HEK293 (cell line): ENCODE data around the gene PMEL.

ENCODE experiments used
- CTCF ChIA-PET: fragments of 350-600 bp; formaldehyde crosslinking; extraction: SDS; loops from one replicate; lab custom pipeline; 2021; ENCODE audit warnings: antibody characterized with exemption; lab: Yijun Ruan, JAX
- POLR2A ChIA-PET: fragments of 300-600 bp; formaldehyde crosslinking; extraction: SDS; loops from one replicate; lab custom pipeline; 2020; ENCODE audit warnings: antibody characterized with exemption, inconsistent platforms; lab: Yijun Ruan, JAX
- H3K27ac ChIP-seq: fragments of 200-500 bp; sonication (Bioruptor generic); 2 replicates; pipeline ENCODE4 v1.5.1; 2014; ENCODE audit warnings: low read depth, low read length, control low read depth, inconsistent platforms; ENCODE audit errors: extremely low read depth
- H3K36me3 ChIP-seq, 2 experiments: fragments of 200-500 bp in 1 of 2; sonication (Bioruptor generic) in 1 of 2; 1 replicate in 1 of 2; 2 replicates in 1 of 2; pipeline ENCODE4 v1.5.1; 2014 to 2017; ENCODE audit warnings: inconsistent platforms in 2 of 2, low read length in 2 of 2; ENCODE audit not compliant: control insufficient read depth in 2 of 2, insufficient read depth in 1 of 2
- H3K4me1 ChIP-seq: fragments of 200-500 bp; sonication (Bioruptor generic); 2 replicates; pipeline ENCODE4 v1.5.1; 2014; ENCODE audit warnings: mild to moderate bottlenecking, low read length, inconsistent platforms; ENCODE audit not compliant: control insufficient read depth, insufficient read depth
- H3K4me3 ChIP-seq: 2 replicates; pipeline ENCODE4 v1.5.1; 2011; ENCODE audit warnings: low read depth, mild to moderate bottlenecking, control low read depth, low read length, moderate library complexity
- H3K9me3 ChIP-seq: fragments of 200-500 bp; sonication (Bioruptor generic); 2 replicates; pipeline ENCODE4 v1.5.1; 2014; ENCODE audit warnings: low read depth, low read length, inconsistent platforms; ENCODE audit not compliant: control insufficient read depth, insufficient read depth
- EGR2 ChIP-seq: fragments of 450-650 bp; formaldehyde crosslinking; IDR thresholded peaks from 2 replicates; pipeline ENCODE4 v1.5.1; 2016; ENCODE audit warnings: low read depth, missing biosample characterization, missing genetic modification characterization
- FEZF1 ChIP-seq: fragments of 450-650 bp; formaldehyde crosslinking; IDR thresholded peaks from 2 replicates; pipeline ENCODE4 v1.5.1; 2016; ENCODE audit warnings: missing biosample characterization, missing genetic modification characterization
- KLF9 ChIP-seq: fragments of 450-650 bp; formaldehyde crosslinking; IDR thresholded peaks from 2 replicates; pipeline ENCODE4 v1.5.1; 2016; ENCODE audit warnings: missing biosample characterization, missing genetic modification characterization, low read depth
- REST ChIP-seq: fragments of 450-650 bp; formaldehyde crosslinking; IDR thresholded peaks from 2 replicates; pipeline ENCODE4 v1.5.1; 2016; ENCODE audit warnings: missing biosample characterization, missing genetic modification characterization
- SCRT2 ChIP-seq: fragments of 450-650 bp; formaldehyde crosslinking; IDR thresholded peaks from 2 replicates; pipeline ENCODE4 v1.5.1; 2016; ENCODE audit warnings: missing biosample characterization, missing genetic modification characterization
- ZBTB11 ChIP-seq: fragments of 450-650 bp; formaldehyde crosslinking; conservative IDR thresholded peaks from 2 replicates; pipeline ENCODE4 v1.5.1; 2016; ENCODE audit warnings: low read depth, missing biosample characterization, missing genetic modification characterization
- ZEB2 ChIP-seq: fragments of 450-650 bp; formaldehyde crosslinking; IDR thresholded peaks from 2 replicates; pipeline ENCODE4 v1.5.1; 2016; ENCODE audit warnings: missing biosample characterization, missing genetic modification characterization
- ZIC2 ChIP-seq: fragments of 450-650 bp; formaldehyde crosslinking; IDR thresholded peaks from 2 replicates; pipeline ENCODE4 v1.5.1; 2016; ENCODE audit warnings: missing biosample characterization, missing genetic modification characterization
- ZNF10 ChIP-seq: fragments of 450-650 bp; formaldehyde crosslinking; IDR thresholded peaks from 2 replicates; pipeline ENCODE4 v1.5.1; 2017; ENCODE audit warnings: missing biosample characterization, missing genetic modification characterization
- ZNF350 ChIP-seq: fragments of 450-650 bp; formaldehyde crosslinking; IDR thresholded peaks from 2 replicates; pipeline ENCODE4 v1.5.0; 2017; ENCODE audit warnings: missing biosample characterization, mild to moderate bottlenecking, missing genetic modification characterization
- ZNF548 ChIP-seq: fragments of 450-650 bp; formaldehyde crosslinking; IDR thresholded peaks from 2 replicates; pipeline ENCODE4 v1.5.1; 2016; ENCODE audit warnings: missing biosample characterization, missing genetic modification characterization
- ZNF600 ChIP-seq: fragments of 450-650 bp; formaldehyde crosslinking; IDR thresholded peaks from 2 replicates; pipeline ENCODE4 v1.5.1; 2016; ENCODE audit warnings: missing biosample characterization, missing genetic modification characterization
- ZNF670 ChIP-seq: fragments of 450-650 bp; formaldehyde crosslinking; IDR thresholded peaks from 2 replicates; pipeline ENCODE4 v1.5.1; 2016; ENCODE audit warnings: missing biosample characterization, missing genetic modification characterization, low read depth
- ZNF768 ChIP-seq: fragments of 450-650 bp; formaldehyde crosslinking; IDR thresholded peaks from 2 replicates; pipeline ENCODE4 v1.5.1; 2018; ENCODE audit warnings: missing biosample characterization, mild to moderate bottlenecking, missing genetic modification characterization
- TF ChIP-seq, protein P1 (sequence below): fragments of 450-650 bp; formaldehyde crosslinking; IDR thresholded peaks from 2 replicates; pipeline ENCODE4 v1.5.1; 2016; ENCODE audit warnings: missing biosample characterization, missing genetic modification characterization
- TF ChIP-seq, protein P2 (sequence below): fragments of 450-650 bp; IDR thresholded peaks from 2 replicates; pipeline ENCODE4 v1.5.1; 2018; ENCODE audit warnings: missing biosample characterization, mild to moderate bottlenecking, missing genetic modification characterization
- TF ChIP-seq, protein P3 (sequence below): fragments of 450-650 bp; formaldehyde crosslinking; IDR thresholded peaks from 2 replicates; pipeline ENCODE4 v1.5.1; 2016; ENCODE audit warnings: missing biosample characterization, missing genetic modification characterization
- TF ChIP-seq, protein P4 (sequence below): fragments of 450-650 bp; formaldehyde crosslinking; IDR thresholded peaks from 2 replicates; pipeline ENCODE4 v1.5.1; 2016; ENCODE audit warnings: missing biosample characterization, missing genetic modification characterization, borderline replicate concordance

PMEL gene

DNA sequence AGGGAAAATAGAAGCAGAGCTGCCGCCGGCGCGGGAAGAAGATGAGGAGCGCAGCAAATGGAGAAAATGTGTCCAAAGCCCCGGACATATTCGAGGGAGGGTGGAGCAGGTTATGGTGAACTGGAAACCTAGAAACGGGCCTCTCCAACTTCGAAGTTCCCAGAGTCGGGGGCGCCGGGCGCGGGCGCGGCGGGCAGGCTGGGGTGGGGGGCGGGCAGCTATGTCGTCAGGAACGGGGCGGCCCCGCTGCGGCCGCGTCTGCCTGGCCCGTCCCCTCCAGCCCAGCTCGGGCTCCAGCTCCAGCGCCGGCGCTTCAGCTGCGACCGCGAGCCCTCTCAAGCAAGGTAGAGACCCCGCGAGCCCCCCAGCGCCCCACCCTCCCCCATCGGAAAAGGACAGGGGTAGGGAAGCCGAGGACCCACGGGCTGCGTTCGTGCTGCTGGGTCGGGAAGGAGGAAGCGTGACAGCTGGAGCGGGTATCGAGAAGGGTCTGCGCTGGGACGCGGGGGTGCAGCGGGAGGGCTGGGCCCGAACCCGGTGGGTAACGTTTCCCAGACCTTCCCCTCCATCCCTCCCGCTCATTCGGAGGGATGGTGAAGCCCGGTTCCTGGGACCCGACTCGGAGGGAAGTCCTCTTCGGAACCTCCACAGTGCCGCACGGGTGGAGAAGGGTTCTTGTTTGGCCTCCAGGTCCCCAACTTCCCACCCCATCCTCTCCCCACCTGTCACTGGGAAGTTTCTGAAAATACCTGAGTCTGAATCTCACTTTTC is 33.9 kb downstream of the PMEL start (continued):
- no peak for TF ChIP-seq ZNF768 (tag by site-specific recombination)
- TF ChIP-seq ZNF10 (tag by site-specific recombination): no peak
- TF ChIP-seq, protein P1, sequence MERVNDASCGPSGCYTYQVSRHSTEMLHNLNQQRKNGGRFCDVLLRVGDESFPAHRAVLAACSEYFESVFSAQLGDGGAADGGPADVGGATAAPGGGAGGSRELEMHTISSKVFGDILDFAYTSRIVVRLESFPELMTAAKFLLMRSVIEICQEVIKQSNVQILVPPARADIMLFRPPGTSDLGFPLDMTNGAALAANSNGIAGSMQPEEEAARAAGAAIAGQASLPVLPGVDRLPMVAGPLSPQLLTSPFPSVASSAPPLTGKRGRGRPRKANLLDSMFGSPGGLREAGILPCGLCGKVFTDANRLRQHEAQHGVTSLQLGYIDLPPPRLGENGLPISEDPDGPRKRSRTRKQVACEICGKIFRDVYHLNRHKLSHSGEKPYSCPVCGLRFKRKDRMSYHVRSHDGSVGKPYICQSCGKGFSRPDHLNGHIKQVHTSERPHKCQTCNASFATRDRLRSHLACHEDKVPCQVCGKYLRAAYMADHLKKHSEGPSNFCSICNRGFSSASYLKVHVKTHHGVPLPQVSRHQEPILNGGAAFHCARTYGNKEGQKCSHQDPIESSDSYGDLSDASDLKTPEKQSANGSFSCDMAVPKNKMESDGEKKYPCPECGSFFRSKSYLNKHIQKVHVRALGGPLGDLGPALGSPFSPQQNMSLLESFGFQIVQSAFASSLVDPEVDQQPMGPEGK (tag by site-specific recombination): 0 out of 2 replicates have a peak, but pooled peaks have one; percentile 35
- TF ChIP-seq, protein P2, sequence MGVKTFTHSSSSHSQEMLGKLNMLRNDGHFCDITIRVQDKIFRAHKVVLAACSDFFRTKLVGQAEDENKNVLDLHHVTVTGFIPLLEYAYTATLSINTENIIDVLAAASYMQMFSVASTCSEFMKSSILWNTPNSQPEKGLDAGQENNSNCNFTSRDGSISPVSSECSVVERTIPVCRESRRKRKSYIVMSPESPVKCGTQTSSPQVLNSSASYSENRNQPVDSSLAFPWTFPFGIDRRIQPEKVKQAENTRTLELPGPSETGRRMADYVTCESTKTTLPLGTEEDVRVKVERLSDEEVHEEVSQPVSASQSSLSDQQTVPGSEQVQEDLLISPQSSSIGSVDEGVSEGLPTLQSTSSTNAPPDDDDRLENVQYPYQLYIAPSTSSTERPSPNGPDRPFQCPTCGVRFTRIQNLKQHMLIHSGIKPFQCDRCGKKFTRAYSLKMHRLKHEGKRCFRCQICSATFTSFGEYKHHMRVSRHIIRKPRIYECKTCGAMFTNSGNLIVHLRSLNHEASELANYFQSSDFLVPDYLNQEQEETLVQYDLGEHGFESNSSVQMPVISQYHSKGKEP (tag by site-specific recombination): no peak
- TF ChIP-seq, protein P3, sequence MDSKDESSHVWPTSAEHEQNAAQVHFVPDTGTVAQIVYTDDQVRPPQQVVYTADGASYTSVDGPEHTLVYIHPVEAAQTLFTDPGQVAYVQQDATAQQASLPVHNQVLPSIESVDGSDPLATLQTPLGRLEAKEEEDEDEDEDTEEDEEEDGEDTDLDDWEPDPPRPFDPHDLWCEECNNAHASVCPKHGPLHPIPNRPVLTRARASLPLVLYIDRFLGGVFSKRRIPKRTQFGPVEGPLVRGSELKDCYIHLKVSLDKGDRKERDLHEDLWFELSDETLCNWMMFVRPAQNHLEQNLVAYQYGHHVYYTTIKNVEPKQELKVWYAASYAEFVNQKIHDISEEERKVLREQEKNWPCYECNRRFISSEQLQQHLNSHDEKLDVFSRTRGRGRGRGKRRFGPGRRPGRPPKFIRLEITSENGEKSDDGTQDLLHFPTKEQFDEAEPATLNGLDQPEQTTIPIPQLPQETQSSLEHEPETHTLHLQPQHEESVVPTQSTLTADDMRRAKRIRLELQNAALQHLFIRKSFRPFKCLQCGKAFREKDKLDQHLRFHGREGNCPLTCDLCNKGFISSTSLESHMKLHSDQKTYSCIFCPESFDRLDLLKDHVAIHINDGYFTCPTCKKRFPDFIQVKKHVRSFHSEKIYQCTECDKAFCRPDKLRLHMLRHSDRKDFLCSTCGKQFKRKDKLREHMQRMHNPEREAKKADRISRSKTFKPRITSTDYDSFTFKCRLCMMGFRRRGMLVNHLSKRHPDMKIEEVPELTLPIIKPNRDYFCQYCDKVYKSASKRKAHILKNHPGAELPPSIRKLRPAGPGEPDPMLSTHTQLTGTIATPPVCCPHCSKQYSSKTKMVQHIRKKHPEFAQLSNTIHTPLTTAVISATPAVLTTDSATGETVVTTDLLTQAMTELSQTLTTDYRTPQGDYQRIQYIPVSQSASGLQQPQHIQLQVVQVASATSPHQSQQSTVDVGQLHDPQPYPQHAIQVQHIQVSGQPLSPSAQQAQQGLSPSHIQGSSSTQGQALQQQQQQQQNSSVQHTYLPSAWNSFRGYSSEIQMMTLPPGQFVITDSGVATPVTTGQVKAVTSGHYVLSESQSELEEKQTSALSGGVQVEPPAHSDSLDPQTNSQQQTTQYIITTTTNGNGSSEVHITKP (tag by site-specific recombination): peak; percentile 23
- no peak for TF ChIP-seq REST
- TF ChIP-seq FEZF1 (tag by site-specific recombination): no peak
- no peak for TF ChIP-seq ZIC2
- TF ChIP-seq ZEB2 (tag by site-specific recombination): no peak

DNA sequence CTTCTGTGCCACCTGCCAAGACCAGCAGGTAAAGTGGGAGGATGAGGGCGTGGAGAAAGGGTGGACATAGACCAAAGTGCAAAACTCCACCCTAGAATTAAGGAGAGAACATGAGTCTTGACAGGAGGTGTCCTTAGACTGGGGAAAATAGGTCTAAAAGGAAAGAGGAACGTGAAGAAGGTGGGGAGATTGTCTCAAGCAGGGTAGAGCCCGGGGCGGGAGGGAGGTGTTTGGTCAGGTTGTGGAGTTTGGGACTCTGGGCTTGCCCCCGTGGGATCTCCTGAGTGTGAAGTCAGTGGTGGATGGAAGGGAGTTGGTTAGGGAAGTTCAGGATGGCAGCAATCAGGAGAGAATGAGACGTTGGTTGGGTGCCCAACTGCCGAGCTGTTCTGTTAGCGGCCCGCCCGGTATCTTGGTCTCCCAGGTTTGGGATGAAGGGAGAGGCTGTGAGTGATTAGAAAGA is 34.5 kb downstream of the PMEL start:
- Histone ChIP-seq H3K27ac (no peak overlapping the region; the same call in 1 of the 2 replicates), H3K36me3 (no peaks in the 10 kb centered on the region), H3K9me3 (no peaks in the 10 kb centered on the region), H3K4me1 (peaks cover 4% of the 10 kb centered on the region; the same call in 1 of the 2 replicates), H3K4me3 (peak overlapping the region; percentile 58)
- ChIA-PET POLR2A (interaction anchor here (0.6 to 1.3 kb wide), 2 partner anchors 75 to 101 kb away, joined by 3 to 12 read pairs; partner anchors contain the start of gene DNAJC14), CTCF (interaction anchor here (0.6 to 1.5 kb wide), 8 partner anchors 9 to 137 kb away, joined by 3 to 5 read pairs (median 4); partner anchors contain the start of gene ORMDL2)
- peak; percentile 61; the same call in 1 of the 2 replicates for TF ChIP-seq ZNF600
- TF ChIP-seq KLF9 (tag by site-specific recombination): 0 out of 2 replicates have a peak, but pooled peaks have one; percentile 1
- no peak for TF ChIP-seq ZNF548
- TF ChIP-seq, protein P4, sequence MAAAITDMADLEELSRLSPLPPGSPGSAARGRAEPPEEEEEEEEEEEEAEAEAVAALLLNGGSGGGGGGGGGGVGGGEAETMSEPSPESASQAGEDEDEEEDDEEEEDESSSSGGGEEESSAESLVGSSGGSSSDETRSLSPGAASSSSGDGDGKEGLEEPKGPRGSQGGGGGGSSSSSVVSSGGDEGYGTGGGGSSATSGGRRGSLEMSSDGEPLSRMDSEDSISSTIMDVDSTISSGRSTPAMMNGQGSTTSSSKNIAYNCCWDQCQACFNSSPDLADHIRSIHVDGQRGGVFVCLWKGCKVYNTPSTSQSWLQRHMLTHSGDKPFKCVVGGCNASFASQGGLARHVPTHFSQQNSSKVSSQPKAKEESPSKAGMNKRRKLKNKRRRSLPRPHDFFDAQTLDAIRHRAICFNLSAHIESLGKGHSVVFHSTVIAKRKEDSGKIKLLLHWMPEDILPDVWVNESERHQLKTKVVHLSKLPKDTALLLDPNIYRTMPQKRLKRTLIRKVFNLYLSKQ (tag by site-specific recombination): no peak
- TF ChIP-seq ZBTB11: 0 out of 2 replicates have a peak, but pooled peaks have one; percentile 10
- no peak for TF ChIP-seq ZNF350
- no peak for TF ChIP-seq SCRT2 (tag by site-specific recombination)
- no peak for TF ChIP-seq ZEB2 (tag by site-specific recombination)
- TF ChIP-seq ZNF670 (tag by site-specific recombination): no peak
- 0 out of 2 replicates have a peak, but pooled peaks have one; percentile 2 for TF ChIP-seq EGR2
